Measurements from ENCODE around the gene RPS19BP1.

RPS19BP1 gene

GRCh38 chr22:39535357-39535725, 2.8 kb upstream of the RPS19BP1 start:
- TF ChIP-seq, protein P1, sequence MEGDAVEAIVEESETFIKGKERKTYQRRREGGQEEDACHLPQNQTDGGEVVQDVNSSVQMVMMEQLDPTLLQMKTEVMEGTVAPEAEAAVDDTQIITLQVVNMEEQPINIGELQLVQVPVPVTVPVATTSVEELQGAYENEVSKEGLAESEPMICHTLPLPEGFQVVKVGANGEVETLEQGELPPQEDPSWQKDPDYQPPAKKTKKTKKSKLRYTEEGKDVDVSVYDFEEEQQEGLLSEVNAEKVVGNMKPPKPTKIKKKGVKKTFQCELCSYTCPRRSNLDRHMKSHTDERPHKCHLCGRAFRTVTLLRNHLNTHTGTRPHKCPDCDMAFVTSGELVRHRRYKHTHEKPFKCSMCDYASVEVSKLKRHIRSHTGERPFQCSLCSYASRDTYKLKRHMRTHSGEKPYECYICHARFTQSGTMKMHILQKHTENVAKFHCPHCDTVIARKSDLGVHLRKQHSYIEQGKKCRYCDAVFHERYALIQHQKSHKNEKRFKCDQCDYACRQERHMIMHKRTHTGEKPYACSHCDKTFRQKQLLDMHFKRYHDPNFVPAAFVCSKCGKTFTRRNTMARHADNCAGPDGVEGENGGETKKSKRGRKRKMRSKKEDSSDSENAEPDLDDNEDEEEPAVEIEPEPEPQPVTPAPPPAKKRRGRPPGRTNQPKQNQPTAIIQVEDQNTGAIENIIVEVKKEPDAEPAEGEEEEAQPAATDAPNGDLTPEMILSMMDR (IDR thresholded peaks at IDR 0.05; ENCODE audit: low read depth, low read length), result no peak
- no peak overlapping the region for H3K4me3 ChIP-seq (ENCODE audit: low read depth, low read length)

- H3K4me3 ChIP-seq (ENCODE audit: low read depth, low read length), result no peak overlapping the region
- TF ChIP-seq, protein P1 (IDR thresholded peaks at IDR 0.05; ENCODE audit: low read depth, low read length), result peak; percentile 78
Observed at GRCh38 chr22:39534591-39535356, 2.2 kb upstream of the RPS19BP1 start.

DNA sequence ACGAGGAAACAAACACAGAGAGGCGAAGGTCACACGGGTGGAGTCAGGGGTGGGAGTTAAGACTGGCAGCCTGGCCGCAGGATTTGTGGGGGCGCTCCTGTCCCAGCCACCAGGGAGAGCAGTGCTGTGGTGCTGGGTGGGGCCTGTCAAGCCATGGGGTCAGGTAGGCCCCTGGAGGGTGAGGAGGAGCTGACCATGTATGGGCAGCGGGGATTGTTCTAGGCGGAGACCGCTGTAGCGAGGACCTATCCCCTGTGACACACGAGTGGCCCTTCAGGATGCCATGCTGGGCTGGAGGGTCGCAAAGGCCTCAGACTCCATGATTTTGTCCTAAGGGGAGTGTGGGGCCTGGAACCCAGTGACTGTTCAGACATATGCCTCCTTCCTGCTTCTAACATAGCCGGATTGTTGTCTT, 1.6 kb upstream of the RPS19BP1 start:
- TF ChIP-seq, protein P1 (IDR thresholded peaks at IDR 0.05; ENCODE audit: low read depth, low read length), result no peak

GRCh38 chr22:39530692-39531331, 1.7 kb downstream of the RPS19BP1 start:
- TF ChIP-seq, protein P1 (IDR thresholded peaks at IDR 0.05; ENCODE audit: low read depth, low read length), result no peak
- H3K4me3 ChIP-seq (ENCODE audit: low read depth, low read length), result no peak overlapping the region

More for the DNA sequence above, 1.6 kb upstream of the RPS19BP1 start:
- no peak overlapping the region for H3K4me3 ChIP-seq (ENCODE audit: low read depth, low read length)

- no peak overlapping the region for H3K4me3 ChIP-seq (ENCODE audit: low read depth, low read length)
- TF ChIP-seq, protein P1 (IDR thresholded peaks at IDR 0.05; ENCODE audit: low read depth, low read length), result no peak
Observed at GRCh38 chr22:39530116-39530515, 2.4 kb downstream of the RPS19BP1 start.

- H3K4me3 ChIP-seq (ENCODE audit: low read depth, low read length), result no peak overlapping the region
- TF ChIP-seq, protein P1 (IDR thresholded peaks at IDR 0.05; ENCODE audit: low read depth, low read length), result no peak
Observed at GRCh38 chr22:39529487-39529851, 3.1 kb downstream of the RPS19BP1 start.
